HTERT RPE-1 (cell line): ENCODE results near the gene IL1RAPL2.
"Not testable (repeated sequence)": the region's sequence is repeated elsewhere in the genome, so short reads cannot be mapped to it uniquely, and the experiment has no call there.

Experiments
- in situ Hi-C: fragments of 300-500 bp; cut with MboI; formaldehyde crosslinking; loops from 4 replicates; pipeline ENCODE4 v1.14.3; 2020; ENCODE audit warnings: low sequenced_read_pairs

IL1RAPL2 gene

DNA sequence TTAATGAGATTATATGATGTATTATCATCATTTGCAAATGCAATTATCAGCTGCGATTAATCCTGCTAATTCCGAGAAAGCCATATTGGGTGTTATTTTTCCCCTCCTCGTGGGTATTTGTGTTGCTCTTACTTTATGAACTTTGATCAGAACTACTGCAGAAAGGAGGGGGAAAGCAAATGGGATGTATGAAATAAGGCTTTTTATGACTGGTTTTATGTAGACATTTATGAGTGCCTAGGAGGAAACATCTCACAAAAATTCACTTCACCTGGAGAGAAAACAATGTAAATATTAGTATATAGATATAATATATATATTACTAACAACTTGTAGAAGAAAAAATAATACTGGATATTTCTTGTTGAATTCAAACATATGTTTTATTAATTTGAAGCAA is 440.1 kb downstream of the IL1RAPL2 start:
- in situ Hi-C loops = no loop called here

GRCh38 chrX:105006996-105007395 is 441.0 kb downstream of the IL1RAPL2 start:
- in situ Hi-C loops = no loop called here

DNA sequence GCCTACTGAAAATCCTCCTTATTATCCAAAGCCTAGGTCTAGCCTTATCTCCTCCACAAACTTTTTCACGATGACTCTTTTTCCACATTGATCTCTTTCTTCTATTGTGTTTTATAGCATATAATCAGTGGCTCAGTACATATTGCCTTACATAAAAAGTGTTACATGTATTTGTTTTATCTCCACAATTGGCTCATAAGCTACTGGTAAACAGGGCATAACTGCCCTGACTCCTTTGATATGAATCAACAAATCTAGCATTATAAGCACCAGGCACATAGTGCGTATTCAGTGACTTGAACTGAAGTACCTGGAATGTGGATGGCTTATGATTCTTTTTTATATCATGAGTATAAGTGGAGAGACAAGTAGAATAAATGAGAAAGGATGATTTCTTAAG is 447.7 kb downstream of the IL1RAPL2 start:
- in situ Hi-C loops = no loop called here

DNA sequence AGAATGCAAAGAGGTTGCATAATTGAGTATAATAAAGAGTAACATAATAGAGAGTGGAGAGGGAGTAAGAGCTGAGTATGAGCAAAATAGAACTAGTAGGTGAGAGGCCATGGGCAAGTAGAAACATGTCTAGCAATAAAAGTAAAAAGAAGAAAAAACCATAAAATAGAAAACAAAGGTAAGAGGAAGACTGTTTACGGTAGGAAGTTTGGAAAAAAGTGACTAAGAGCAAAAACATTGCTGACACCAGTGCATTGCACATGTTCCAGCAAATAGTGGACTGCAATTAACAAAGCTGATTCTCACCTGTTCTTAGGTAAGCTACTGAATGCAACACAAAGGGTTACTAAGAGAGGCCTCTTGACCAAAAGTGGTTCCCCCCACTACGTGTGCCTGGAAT is 451.6 kb downstream of the IL1RAPL2 start:
- in situ Hi-C loops = no loop called here

DNA sequence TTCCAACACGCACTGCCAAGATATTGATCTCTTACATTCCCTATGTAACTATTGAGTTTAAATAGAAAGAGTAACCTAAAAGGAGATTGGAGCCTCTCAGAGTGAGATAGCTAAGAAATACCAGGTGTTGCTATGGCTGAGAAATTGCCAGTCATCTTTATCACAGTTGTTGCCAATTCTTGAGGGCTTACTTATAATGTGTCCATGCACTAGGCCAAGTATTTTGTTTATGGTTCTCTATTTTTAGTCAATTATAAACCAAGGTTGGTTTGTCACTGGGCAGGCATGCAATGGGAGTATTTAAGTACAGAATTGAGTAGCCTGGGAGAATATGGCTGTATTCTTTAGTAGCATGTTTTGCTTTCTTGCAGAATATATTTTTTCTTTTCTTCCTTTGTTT is 452.9 kb downstream of the IL1RAPL2 start:
- in situ Hi-C loops = no loop called here

DNA sequence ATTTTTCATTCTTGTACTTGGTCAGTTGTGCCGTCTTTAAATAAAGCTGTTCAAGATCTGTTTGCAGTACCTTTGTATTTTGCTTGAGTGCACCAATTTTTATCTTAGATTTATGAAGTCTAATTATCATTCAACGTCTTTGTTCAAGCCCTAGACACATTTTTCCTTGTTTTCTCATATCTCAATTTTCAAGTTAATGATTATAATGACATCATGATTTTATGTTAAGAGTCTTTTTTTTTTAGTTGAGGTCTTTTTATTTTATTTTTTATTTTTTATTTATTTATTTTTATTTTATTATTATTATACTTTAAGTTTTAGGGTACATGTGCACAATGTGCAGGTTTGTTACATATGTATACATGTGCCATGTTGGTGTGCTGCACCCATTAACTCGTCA is 463.0 kb downstream of the IL1RAPL2 start:
- in situ Hi-C loops = not testable (repeated sequence)

GRCh38 chrX:105038672-105039328 is 472.8 kb downstream of the IL1RAPL2 start:
- in situ Hi-C loops = no loop called here

GRCh38 chrX:105050921-105051320 is 484.9 kb downstream of the IL1RAPL2 start:
- in situ Hi-C loops = no loop called here

DNA sequence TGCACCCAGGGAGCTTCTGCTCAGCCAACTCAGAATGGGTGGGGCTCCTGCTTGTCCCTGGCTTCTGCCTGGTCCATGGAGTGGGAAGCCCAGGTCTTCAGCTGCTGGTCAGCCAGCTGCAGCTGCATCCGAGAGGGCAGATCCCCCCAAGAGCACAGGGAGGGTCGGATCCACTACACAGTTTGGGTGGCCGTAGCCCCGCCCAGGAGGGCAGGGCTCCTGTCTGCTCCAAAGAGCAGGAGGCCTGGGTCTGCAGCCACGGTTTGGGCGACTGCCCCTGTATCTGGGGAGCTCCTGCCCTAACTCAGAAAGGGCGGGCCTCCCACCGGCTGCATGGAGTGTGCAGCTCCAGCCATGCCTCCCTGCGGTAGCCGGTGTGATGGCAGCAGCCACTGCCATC is 485.4 kb downstream of the IL1RAPL2 start:
- in situ Hi-C loops = no loop called here

DNA sequence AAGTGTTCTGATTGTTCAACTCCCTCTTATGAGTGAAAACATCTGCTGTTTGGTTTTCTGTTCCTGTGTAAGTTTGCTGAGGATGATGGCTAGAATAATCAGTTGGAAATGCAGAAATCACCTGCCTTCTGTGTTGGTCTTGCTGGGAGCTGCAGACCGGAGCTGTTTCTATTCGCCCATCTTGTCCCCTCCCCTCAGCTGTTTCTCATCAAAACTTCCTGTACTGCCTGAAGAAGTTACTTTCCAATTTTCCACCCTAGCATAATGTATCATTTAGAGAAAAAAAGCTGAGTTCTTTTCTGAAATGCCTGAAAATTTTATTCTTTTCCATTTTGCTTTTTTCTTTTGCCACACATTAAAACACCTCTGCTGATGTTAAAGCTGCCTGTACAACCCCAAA is 486.9 kb downstream of the IL1RAPL2 start:
- in situ Hi-C loops = no loop called here

DNA sequence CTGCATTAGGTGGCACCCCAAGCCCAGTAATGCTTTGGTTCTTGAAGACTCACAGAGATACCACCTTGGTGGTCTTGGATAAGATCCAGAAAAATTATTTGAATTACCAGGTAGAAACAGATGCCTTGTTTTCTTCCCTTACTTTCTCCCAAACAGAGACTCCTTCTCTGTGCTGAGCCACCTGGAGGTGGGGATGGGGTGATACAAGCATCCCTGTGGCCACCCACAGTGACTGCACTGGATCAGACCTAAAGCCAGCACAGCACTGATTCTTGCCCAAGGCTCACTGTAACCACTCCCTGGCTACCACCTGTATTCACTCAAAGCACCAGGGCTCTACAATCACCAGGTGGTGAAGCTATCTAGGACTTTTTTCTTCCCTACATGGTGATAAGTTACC is 497.7 kb downstream of the IL1RAPL2 start:
- in situ Hi-C loops = no loop called here

GRCh38 chrX:105098201-105098600 is 532.2 kb downstream of the IL1RAPL2 start:
- in situ Hi-C loops = no loop called here

- in situ Hi-C loops = no loop called here
Measured at GRCh38 chrX:105098812-105099211, 532.8 kb downstream of the IL1RAPL2 start.

DNA sequence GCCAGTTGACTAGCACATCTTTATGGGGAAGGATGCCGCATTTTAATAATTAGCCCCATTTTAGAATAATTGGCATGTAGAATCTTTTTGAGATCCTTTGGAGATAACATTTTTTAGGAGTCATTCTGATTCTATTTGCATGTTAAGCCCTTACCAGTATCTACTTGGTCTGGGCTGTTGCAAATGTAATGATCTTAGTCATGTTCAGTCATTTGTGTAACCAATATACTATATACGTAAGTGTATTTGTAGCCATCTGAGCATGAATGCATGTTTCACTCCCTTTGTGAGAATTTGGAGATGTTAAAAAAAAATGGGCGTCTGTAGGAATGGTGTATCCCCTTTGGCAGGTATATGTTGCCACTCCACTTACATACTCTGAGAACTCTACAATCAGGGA is 535.4 kb downstream of the IL1RAPL2 start:
- in situ Hi-C loops = no loop called here

- in situ Hi-C loops = no loop called here
Measured at GRCh38 chrX:105109936-105110335, 543.9 kb downstream of the IL1RAPL2 start.

DNA sequence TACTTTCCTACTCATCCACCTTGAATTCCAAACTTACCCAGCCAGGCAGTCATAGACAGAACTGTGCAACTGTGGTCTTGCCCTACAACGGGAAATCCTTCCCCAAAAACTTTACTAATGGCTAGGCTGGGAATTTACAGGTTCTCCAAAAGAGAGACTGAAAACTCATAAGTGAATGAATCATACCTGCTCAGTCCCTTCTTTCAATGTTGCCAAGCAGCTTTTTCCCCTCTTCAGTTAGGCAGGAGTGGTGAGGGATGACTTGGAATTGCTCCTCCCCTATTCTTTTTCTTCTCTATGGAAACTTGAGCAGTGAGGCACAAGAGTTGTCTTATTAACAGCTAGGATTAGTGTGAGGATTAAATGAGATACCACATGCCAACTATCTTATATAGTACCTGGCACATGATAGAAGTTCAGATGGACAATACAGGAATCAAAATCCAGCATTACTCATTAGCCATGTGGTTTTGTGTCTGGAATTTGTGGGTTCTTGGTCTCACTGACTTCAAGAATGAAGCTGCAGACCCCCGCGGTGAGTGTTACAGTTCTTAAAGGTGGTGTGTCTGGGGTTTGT is 548.6 kb downstream of the IL1RAPL2 start:
- in situ Hi-C loops = no loop called here

GRCh38 chrX:105115596-105116320 is 549.8 kb downstream of the IL1RAPL2 start:
- in situ Hi-C loops = not testable (repeated sequence)

DNA sequence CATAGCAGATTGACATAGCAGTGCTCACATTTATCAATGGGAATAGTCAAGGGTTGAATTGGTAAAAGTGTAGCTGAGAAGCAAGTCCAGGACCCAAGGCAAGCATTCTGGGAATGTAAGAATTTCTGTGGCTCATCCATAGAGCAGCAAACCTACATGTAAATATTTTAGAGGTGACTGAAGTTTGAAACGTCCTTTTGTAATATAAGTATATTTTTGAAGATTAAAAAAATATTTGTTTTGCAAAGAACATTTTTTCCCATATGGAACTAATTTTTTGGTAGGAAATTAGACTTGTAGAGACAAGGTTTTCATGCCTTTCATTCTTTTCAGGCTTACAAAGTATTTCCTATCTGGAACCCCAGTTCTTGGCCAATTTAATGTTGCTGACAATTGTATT is 550.5 kb downstream of the IL1RAPL2 start:
- in situ Hi-C loops = no loop called here

DNA sequence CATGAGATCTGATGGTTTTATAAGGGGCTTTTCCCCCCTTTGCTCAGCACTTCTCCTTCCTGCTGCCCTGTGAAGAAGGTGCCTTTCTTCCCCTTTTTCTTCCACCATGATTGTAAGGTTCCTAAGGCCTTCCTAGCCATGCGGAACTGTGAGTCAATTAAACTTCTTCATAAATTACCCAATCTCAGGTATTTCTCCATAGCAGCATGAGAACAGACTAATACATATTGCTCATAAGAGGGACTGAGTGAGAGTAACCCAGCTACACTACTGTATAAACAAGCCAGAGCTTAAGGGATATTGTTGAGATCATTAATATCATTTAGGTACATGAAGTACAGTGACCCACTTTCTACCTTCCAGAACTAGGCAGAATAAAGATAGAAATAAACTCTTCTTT is 551.6 kb downstream of the IL1RAPL2 start:
- in situ Hi-C loops = no loop called here

DNA sequence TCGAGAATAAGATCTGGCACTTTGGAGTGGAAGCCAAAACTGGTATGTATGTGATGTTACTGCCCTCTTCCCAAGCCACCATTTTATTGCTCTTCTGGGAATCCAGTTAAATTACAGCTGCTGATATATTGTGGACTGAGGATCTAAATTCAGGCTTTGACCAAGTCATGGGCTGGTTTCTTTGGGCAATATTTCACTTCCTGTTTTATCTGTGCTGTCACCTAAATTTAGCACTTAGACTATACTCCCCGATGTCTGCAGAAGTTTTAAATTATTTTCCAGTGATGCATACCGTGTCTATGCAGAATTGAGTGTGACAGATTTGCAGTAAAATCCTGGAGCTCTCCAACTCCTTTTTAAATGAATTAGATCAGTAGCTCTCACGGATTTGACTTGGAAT is 554.5 kb downstream of the IL1RAPL2 start:
- in situ Hi-C loops = no loop called here

- in situ Hi-C loops = no loop called here
Measured at GRCh38 chrX:105121186-105121585, 555.2 kb downstream of the IL1RAPL2 start.

DNA sequence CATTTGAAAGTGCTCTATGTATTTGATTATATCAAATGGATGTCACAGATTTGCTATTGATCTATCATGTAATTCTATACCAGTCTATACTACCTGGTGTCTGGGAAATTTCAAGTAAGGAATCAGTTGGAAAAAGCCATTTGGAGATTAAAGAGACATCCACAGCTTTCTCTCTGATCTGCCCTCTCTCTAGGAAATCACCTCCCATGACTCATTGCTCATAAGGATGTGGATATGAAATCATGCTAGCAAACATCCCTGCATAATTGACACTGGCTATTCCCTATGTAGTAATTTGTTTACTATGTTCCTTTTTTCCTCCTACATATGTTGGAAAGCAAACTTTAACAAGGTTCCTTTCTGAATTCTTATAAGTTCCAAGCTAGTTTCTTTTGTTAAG is 560.2 kb downstream of the IL1RAPL2 start:
- in situ Hi-C loops = no loop called here
